Esophagus squamous epithelium (tissue), 4 donors: ENCODE data around the gene ABCC1.

Source experiments
- POLR2A ChIP-seq, 4 donors: fragments of 450-650 bp; IDR thresholded peaks; one replicate each; pipeline ENCODE4 v1.6.1; 2017; ENCODE audit warnings: antibody characterized with exemption in 4 of 4, mild to moderate bottlenecking in 4 of 4, moderate library complexity in 3 of 4
- TF ChIP-seq, protein P1 (sequence below), 6 experiments: fragments of 450-650 bp in 4 of 6; fragments of 200-600 bp in 2 of 6; sonication (generic) in 2 of 6; IDR thresholded peaks; one replicate each; pipeline ENCODE4 v1.5.1; 2016 to 2019; ENCODE audit warnings: antibody characterized with exemption in 6 of 6, mild to moderate bottlenecking in 4 of 6, moderate library complexity in 4 of 6

DNA sequence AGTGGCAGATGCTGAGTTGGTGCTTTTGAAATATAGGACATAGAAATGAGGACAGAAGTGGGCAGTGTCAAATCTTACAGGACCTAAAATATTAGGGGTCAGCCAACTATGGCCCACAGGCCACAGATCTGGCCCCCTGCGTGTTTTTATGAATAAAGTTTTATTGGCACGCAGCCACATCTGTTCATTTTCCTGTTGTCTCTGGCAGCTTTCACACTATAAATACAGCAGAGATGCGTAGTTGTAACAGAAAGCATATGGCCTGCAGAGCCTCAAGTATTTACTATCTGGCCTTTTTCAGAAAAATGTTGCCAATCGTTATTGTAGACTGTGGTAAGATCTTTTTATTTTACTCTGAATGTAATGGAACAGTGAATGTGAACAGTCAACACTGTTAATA, 191.1 kb downstream of the ABCC1 start:
- TF ChIP-seq, protein P1, sequence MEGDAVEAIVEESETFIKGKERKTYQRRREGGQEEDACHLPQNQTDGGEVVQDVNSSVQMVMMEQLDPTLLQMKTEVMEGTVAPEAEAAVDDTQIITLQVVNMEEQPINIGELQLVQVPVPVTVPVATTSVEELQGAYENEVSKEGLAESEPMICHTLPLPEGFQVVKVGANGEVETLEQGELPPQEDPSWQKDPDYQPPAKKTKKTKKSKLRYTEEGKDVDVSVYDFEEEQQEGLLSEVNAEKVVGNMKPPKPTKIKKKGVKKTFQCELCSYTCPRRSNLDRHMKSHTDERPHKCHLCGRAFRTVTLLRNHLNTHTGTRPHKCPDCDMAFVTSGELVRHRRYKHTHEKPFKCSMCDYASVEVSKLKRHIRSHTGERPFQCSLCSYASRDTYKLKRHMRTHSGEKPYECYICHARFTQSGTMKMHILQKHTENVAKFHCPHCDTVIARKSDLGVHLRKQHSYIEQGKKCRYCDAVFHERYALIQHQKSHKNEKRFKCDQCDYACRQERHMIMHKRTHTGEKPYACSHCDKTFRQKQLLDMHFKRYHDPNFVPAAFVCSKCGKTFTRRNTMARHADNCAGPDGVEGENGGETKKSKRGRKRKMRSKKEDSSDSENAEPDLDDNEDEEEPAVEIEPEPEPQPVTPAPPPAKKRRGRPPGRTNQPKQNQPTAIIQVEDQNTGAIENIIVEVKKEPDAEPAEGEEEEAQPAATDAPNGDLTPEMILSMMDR (IDR thresholded peaks at IDR 0.05), result no peak
- TF ChIP-seq POLR2A (IDR thresholded peaks at IDR 0.05), result no peak
